Measurements from ENCODE around the gene ACTL7A.
"Not testable (repeated sequence)": the region's sequence is repeated elsewhere in the genome, so short reads cannot be mapped to it uniquely, and the experiment has no call there.

The ACTL7A gene

GRCh38 chr9:108861997-108862396, at the start of gene ACTL7A:
TSS of gene ACTL7A (plus strand) at chr9:108862266. CDS start at chr9:108862323, 57 bp downstream.
- DNase-seq (ENCODE audit: low read depth in 2 of 2), result no peak

GRCh38 chr9:108812396-108813025, 49.6 kb upstream of the ACTL7A start:
- no peak for DNase-seq (ENCODE audit: low read depth in 2 of 2)

- DNase-seq (ENCODE audit: low read depth in 2 of 2), result no peak
Observed at GRCh38 chr9:108813951-108814601, 48.0 kb upstream of the ACTL7A start.

- no peak for DNase-seq (ENCODE audit: low read depth in 2 of 2)
Observed at GRCh38 chr9:108815156-108815555, 46.9 kb upstream of the ACTL7A start.

GRCh38 chr9:108816037-108816436, 46.0 kb upstream of the ACTL7A start:
- no peak for DNase-seq (ENCODE audit: low read depth in 2 of 2)

GRCh38 chr9:108823829-108824228, 38.2 kb upstream of the ACTL7A start:
- no peak for DNase-seq (ENCODE audit: low read depth in 2 of 2)

- no peak for DNase-seq (ENCODE audit: low read depth in 2 of 2)
Observed at GRCh38 chr9:108830272-108830671, 31.8 kb upstream of the ACTL7A start.

- DNase-seq (ENCODE audit: low read depth in 2 of 2), result no peak
Observed at GRCh38 chr9:108831496-108832178, 30.4 kb upstream of the ACTL7A start.

GRCh38 chr9:108832179-108832500, 29.9 kb upstream of the ACTL7A start:
- DNase-seq (ENCODE audit: low read depth in 2 of 2), result no peak

- DNase-seq (ENCODE audit: low read depth in 2 of 2), result no peak
Observed at GRCh38 chr9:108834959-108835665, 27.0 kb upstream of the ACTL7A start.

- DNase-seq (ENCODE audit: low read depth in 2 of 2), result no peak
Observed at GRCh38 chr9:108835831-108836230, 26.2 kb upstream of the ACTL7A start.

GRCh38 chr9:108836319-108836718, 25.7 kb upstream of the ACTL7A start:
- DNase-seq (ENCODE audit: low read depth in 2 of 2), result no peak

- DNase-seq (ENCODE audit: low read depth in 2 of 2), result no peak
Observed at GRCh38 chr9:108836781-108837180, 25.3 kb upstream of the ACTL7A start.

- no peak for DNase-seq (ENCODE audit: low read depth in 2 of 2)
Observed at GRCh38 chr9:108837530-108837929, 24.5 kb upstream of the ACTL7A start.

GRCh38 chr9:108838017-108838416, 24.0 kb upstream of the ACTL7A start:
- DNase-seq (ENCODE audit: low read depth in 2 of 2), result no peak

- not testable (repeated sequence) for DNase-seq (ENCODE audit: low read depth in 2 of 2)
Observed at GRCh38 chr9:108839561-108839960, 22.5 kb upstream of the ACTL7A start.

- no peak for DNase-seq (ENCODE audit: low read depth in 2 of 2)
Observed at GRCh38 chr9:108842610-108843295, 19.3 kb upstream of the ACTL7A start.

GRCh38 chr9:108844391-108844790, 17.7 kb upstream of the ACTL7A start:
- DNase-seq (ENCODE audit: low read depth in 2 of 2), result no peak

GRCh38 chr9:108844856-108845255, 17.2 kb upstream of the ACTL7A start:
- DNase-seq (ENCODE audit: low read depth in 2 of 2), result no peak

GRCh38 chr9:108845507-108845906, 16.6 kb upstream of the ACTL7A start:
- no peak for DNase-seq (ENCODE audit: low read depth in 2 of 2)

GRCh38 chr9:108845947-108846346, 16.1 kb upstream of the ACTL7A start:
- DNase-seq (ENCODE audit: low read depth in 2 of 2), result no peak

GRCh38 chr9:108848296-108848695, 13.8 kb upstream of the ACTL7A start:
- not testable (repeated sequence) for DNase-seq (ENCODE audit: low read depth in 2 of 2)

All from stimulated activated CD8-positive, alpha-beta memory T cell treated with anti-CD3 and anti-CD28 coated beads, Interleukin-2, amount 100 ng/mL, for 1 hour (primary cell).